ENCODE data around the gene CDK4.

GRCh38 chr12:57735952-57736740 is 16.0 kb downstream of the CDK4 start:
- TF ChIP-seq CREB1 (IDR thresholded peaks at IDR 0.05; ENCODE audit: low read depth), result no peak
- no peak for TF ChIP-seq REST (IDR thresholded peaks at IDR 0.05; ENCODE audit: low read depth)
- TF ChIP-seq NFIC (IDR thresholded peaks at IDR 0.05), result no peak
